Stomach (tissue), 4 donors: Measurements from ENCODE around the gene RTN4RL1.

Experiments
- EP300 ChIP-seq: sonication (generic); formaldehyde crosslinking; IDR thresholded peaks from one replicate; pipeline ENCODE4 v1.6.1; 2017; ENCODE audit warnings: antibody characterized with exemption
- TF ChIP-seq, protein P1 (sequence below), 7 experiments: fragments of 450-650 bp in 4 of 7; fragments of 200-600 bp in 3 of 7; sonication (generic) in 3 of 7; IDR thresholded peaks; one replicate each; pipeline ENCODE4 v1.5.1; 2016 to 2019; ENCODE audit warnings: antibody characterized with exemption in 7 of 7, control low read depth in 2 of 7, mild to moderate bottlenecking in 1 of 7

DNA sequence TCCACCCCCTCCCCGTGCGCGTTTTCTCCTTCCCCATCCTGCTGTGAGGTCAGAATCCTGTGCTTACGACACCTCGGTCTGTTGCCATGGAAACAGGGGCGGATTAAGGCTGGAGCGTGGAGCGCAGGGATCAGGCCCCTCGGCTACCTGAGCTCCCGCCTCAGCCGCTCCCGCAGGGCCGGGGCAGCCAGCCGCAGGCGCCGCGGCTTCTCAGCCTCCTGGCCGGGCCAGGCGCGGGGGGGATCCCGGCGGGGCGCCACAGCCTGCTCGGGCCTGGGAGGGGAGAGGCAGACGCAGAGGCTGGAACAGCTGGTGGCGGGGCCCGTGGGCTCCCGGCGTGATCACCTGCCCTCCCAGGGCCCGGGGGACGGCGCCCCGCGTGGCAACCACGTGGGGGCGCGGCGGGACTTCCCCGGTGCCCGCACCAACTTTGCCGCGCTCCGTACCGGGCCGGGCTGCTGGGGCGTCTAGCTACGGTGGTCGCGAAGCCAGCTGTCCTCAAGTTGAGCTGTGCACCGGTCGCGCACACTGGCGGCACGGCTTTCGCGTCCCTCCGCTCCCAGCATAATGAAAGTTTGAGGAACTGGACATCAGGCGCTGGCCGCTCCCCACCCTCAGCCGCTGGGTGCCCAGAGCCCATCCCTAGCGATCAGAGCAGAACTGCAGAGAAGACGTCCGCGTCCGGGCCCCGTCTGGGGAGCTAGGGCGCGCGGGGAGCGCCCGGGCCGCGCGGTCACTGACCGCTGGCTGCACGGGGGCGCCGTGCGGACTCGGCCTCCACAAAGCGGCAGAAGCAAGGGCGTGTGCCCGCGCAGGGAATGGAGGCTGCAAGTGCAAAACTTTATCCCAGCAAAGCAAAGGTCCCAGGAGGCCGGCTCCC lies 1.2 kb downstream of the RTN4RL1 start:
- TF ChIP-seq, protein P1, sequence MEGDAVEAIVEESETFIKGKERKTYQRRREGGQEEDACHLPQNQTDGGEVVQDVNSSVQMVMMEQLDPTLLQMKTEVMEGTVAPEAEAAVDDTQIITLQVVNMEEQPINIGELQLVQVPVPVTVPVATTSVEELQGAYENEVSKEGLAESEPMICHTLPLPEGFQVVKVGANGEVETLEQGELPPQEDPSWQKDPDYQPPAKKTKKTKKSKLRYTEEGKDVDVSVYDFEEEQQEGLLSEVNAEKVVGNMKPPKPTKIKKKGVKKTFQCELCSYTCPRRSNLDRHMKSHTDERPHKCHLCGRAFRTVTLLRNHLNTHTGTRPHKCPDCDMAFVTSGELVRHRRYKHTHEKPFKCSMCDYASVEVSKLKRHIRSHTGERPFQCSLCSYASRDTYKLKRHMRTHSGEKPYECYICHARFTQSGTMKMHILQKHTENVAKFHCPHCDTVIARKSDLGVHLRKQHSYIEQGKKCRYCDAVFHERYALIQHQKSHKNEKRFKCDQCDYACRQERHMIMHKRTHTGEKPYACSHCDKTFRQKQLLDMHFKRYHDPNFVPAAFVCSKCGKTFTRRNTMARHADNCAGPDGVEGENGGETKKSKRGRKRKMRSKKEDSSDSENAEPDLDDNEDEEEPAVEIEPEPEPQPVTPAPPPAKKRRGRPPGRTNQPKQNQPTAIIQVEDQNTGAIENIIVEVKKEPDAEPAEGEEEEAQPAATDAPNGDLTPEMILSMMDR (IDR thresholded peaks at IDR 0.05) = no peak
- no peak for TF ChIP-seq EP300
